HL-60/S4 treated with phorbol 12-myristate 13-acetate at 8.2 ng/mL for 4 days and 3 days (cell line): ENCODE data around the gene KRT3.

Source experiments
- in situ Hi-C: fragments of 300-500 bp; cut with MboI; formaldehyde crosslinking; loops from 2 replicates; pipeline ENCODE4 v1.15.0; 2022; ENCODE audit warnings: low sequenced_read_pairs

The KRT3 gene

DNA sequence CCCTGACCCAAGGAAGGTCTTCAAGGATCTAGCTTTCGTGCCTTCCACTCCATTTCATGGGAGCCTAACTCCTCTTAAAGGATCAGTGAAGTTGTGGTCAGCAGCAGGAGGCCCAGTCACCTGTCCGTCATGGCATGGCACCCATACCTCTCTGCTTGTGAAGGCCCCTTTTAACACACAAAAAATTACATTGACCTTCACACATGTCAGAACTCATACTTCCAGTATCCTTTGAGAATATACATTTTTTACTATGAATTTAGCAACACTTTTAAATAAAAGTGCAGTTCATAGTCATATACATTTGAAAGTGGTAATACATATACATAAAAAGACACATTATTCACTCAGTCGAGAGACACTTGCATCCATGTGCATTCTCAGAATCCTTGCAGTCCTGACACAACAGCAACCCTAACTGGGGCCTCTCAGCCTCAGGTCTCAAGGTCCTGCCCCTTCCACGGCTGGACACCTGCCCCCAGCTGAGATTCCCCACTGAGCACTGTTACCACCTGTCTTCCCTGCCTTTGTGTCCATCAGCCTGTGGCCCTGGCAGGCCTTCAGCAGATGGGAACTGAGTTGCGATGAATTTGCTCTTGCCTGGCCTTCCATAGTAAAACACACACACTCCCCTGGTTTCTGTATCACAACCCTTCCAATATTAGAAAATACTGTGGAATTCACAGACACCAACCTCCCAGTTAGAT is 3.7 kb upstream of the KRT3 start:
- in situ Hi-C loops, result loop anchor here (10.0 kb wide), 1 partner anchor 65 kb away; no protein-coding TSS in a partner anchor

DNA sequence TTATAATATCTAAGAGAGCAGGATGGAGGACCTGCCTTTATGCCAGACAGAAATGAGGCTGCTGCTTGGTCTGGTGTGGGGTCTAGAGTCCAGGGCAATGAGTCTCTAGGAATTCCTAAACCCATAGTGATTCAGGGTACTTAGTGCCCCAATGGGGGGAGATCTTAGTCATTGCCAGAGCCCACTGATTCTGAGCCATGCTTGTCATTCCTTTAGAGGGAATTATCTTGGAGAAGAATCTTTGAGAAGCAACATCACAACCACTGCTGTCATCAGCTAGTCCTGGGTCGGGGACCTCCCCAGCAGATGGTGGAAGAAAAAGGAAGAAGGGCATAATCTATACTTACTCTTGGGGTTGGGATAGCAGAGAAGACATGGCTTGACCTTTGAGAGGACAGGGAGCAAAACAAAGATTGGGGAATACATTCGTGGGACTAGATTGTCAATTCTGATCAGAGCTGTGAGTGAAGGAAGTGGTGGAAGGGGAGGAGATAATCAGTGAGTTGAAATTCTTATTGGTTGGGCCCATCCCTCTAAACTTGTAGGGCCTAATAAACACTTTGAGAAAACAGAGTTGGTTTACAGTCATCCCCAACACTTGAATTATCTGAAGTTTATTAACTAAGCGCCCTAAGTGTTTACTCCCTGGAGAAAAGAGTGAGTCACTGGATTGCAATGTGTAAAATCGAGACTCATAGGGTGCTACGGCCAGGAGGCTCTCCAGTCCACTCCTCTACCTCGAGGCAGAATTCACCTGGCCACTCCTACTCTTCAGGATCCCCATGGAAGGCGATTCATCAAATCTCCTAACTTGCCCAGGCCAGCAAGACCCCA is 3.0 kb upstream of the KRT3 start:
- in situ Hi-C loops, result loop anchor here (10.0 kb wide), 1 partner anchor 66 kb away; no protein-coding TSS in a partner anchor

DNA sequence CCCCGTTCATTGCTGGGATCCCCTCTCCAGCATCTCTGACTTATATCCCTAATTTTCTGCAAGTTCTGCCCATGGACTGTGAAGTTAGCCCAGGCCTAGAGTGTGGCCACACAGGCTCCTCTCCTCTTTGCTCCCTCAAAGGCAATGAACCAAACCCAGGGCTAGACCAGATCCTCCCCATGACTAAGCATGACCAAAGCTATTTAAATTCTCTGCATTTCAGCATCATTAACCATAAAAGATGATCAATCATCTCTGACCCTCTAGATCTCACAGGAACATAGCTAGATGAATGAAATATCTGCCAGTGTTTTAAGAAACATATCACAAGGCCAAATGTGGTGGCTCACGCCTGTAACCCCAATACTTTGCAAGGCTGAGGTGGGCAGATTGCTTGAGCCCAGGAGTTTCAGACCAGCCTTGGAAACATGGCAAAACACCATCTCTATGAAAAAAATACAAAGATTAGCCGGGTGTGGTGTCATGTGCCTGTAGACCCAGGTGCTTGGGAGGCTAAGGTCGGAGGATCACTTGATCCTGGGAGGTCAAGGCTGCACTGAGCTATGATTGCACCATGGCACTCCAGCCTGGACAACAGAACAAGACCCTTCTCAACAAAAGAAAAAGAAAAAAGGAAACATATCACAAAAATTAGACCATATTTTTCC is 2.2 kb upstream of the KRT3 start:
- in situ Hi-C loops, result loop anchor here (10.0 kb wide), 1 partner anchor 67 kb away; no protein-coding TSS in a partner anchor

DNA sequence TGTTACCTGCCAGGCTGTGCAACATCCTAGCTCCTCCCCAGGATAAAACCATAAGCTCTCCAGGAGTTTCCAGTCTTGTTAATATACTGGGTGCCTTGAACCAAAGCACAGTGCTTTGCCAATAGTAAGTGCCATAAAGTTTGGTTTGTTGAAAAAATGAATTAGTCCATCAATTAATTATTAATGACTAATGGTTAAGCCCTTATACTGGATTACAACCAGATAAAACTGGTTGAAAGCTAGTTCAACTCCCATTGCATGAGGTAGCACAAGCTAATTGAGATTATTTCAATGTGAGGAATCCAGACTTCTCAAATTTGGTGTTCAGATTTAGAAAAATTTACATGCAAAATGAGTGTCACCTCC is 1.6 kb upstream of the KRT3 start:
- in situ Hi-C loops, result loop anchor here (10.0 kb wide), 1 partner anchor 67 kb away; no protein-coding TSS in a partner anchor

DNA sequence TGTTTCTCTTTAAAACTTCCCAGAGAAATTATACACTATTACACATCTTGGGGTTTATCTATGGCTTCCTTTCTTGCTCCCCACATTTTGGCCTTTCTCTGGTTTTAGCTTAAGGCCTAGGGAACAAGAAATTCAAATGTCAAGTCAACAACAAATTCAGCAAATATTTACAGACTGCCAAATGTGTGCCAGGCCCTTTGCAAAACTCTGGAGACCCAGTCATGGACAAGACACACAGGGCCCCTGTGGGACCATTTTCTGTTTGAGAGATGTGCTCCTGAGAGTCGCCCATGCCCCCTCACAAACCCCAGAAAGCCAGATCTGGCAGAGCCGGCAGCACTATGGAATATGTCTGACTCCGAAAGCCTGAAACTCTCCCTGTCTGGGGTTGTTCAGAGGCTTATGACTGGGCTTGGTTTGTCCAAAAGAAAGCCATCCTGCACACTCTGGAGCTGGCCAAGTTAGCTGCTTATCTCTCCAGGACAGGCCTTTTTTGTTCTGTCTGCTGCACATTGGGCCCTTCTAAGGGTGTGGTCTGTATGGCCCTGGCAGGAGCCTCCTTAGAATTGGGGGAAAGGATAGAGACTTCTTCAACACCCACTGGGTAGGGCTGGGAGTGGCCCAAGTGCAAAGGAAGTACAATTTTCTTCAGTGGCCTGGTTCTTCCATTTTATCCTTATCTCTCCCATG is 1.1 kb upstream of the KRT3 start:
- in situ Hi-C loops, result loop anchor here (10.0 kb wide), 1 partner anchor 68 kb away; no protein-coding TSS in a partner anchor

DNA sequence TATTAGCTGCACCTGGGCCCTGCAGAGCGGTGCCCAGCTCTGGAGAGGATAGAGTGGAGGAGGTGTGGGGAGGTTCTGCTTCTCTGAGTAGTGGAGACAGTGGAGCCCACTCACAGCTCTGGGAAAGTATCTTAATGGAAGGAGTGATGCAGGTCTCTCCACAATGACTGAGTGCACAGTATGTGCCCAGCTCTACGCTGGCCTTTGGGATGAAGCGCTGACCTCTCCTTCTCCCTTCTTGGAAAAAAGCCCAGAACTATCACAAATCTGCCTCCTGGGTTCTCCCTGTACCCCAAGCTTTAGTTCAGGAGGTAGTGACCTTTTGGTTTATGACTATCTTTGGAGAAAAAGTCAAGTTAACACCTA is 495 bp upstream of the KRT3 start:
- in situ Hi-C loops, result loop anchor here (10.0 kb wide), 1 partner anchor 68 kb away; no protein-coding TSS in a partner anchor

DNA sequence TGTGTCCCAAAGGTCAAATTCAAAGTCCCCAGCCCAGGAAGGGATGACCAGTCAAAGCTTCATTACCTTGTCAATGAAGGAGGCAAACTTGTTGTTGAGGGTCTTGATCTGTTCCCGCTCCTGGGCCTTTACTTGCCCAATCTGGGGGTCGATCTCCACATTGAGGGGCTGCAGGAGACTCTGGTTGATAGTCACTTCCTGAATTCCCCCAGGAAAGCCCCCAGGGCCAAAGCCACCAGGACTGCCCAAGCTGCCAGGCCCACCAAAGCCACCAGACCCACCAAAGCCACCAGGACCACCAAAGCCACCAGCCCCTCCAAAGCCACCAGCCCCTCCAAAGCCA is 614 bp downstream of the KRT3 start:
- in situ Hi-C loops, result loop anchor here (10.0 kb wide), 1 partner anchor 69 kb away; no protein-coding TSS in a partner anchor

DNA sequence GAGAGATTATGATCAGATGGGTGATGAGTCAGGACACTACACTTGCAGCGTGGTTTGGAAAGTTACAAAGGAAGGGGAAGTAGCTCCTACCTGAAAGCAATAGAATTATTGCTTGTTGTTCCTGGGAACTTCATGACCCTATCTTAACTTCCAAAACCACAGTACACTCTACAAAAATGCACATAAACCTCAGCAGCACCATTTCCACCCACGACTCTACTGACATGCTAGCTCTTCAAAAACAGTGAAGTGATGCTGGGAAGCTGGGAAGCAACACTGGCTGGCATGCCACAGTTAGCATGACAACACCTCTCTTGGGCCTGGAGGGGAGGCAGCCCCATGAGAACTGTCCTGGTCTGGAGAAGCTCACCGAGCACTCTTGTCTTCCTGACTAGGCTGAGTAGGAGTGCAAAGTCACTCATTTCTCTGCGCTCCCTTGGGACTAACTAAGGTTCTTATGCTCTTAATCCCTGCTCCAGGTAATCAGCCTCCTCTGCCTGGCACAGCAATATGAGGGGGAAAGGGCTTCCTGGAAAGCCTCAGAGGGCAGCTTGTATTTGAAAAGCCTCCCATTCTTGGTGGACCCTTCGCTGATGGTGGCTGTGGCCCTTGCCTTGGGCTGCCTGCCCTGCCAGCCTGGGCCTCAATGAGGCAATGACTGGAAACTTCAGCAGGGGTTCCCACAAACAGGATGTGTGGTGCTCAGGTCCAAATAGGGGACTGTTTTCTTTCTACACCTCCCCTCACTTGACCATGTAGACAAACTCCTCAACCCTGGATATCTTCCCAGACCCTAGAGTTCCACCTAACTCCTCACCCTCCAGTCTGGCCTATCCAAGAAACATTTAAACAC is 1.2 kb downstream of the KRT3 start:
- in situ Hi-C loops, result loop anchor here (10.0 kb wide), 1 partner anchor 70 kb away; no protein-coding TSS in a partner anchor

DNA sequence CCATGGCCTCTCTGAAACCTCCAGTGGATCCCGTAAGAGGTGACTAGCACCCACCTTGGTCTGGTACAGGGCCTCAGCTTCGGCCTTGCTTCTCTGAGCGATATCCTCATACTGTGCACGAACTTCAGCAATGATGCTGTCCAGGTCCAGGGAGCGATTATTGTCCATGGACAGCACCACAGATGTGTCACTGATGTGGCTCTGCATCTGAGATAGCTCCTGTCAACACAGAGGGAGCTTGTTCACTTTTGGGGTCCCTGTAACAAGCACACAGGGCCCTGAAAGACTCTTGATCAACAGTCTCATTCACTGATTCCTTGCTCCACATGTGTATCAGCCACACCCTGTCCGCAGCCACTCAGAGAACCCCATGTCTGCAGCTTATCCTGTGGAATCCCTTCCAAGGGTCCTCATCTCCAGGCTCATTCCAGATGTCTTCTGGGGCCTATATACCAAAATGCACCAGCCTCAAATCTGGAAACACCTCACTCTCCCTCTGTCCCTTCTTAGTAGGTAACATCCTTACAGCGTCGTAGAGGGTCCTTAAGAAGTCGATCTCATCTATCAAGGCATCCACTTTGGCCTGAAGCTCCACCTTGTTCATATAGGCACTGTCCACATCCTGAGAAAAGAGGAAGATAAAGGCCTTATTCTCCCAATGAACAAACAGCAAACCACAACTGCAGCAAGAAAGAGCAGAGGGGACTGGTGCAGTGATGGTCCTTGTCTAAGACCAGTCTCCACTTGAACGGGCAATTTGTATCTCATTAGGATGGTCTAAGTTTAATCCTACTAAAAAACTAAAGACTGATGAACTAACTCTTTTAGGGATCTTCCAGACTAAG is 3.5 kb downstream of the KRT3 start:
- in situ Hi-C loops, result loop anchor here (10.0 kb wide), 1 partner anchor 72 kb away; no protein-coding TSS in a partner anchor

DNA sequence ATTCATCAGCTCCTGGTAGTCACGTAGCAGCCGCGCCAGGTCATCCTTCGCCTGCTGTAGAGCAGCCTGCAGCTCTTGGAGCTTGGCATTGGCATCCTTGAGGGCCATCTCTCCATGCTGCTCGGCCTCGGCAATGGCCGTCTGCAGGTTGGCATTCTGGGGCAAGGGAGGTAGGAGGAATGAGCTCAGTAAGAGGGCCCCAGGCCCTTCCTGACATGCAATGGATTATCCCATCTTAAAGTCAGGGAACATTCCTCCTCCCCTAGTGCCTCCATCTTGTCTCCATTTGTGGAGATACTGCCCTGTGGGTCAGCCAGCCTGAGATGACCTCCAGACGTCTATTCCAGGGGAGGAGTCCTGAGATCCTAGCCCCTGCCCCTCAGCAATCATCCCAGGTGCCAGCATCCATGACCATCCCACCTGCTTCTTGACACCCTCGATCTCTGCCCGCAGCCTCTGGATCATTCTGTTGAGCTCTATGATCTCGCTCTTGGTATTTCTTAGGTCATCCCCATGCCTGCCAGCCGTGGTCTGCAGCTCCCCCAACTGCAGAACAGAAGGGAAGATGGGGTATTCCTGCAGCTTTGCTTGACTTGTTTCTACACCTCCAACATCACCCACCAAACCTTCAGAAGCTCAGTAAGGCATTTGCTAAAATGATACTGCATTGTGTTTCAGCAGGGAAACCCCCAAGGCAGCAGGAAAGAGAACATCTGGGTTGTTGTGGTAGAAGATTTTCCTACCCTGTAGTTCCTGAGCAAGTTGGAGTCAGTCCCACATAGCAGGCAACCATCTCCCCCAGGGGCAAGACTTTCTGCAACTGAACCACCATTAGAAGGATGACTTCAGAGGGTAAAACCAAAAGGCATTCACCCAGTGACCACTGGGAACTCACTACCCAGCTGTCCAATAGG is 4.4 kb downstream of the KRT3 start:
- in situ Hi-C loops, result loop anchor here (10.0 kb wide), 1 partner anchor 73 kb away; no protein-coding TSS in a partner anchor

DNA sequence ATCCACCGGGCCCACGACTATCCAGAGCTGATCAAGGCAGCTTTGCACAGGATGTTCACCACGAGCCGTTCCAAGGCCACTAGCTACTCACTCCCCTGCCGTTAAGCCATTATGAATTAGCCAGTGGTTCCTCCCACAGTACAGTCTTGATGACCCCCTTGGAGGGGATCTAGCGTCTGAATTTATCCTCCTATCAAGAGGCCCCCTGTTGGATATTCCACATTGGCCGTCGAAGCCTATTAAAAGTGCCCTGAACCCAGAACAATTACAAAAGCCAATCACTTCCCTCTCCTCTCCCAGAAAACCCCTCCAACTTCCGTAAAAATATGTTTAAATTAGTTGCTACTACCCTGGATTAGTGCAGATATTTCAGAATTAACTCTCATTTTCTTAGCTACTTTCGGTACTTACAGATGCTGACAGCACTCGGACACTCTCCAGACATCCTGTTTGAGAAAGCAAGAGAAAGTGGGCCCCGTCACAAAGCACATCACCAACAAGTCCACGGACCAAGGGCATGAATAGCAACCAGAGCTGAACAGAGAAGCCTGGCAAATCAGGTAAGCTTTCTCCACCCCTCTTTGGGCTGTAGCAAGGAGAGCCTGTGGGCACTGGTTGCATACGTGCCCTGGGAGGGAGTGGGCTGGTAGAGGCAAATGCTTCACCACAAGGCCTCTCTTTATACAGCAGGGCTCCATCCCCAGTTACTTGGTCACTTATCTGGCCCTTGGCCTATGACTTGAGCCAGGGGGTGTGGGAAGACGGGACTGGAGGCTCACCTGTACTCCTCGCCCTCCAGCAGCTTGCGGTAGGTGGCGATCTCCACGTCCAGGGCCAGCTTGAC is 5.3 kb downstream of the KRT3 start:
- in situ Hi-C loops, result loop anchor here (10.0 kb wide), 1 partner anchor 74 kb away; no protein-coding TSS in a partner anchor

DNA sequence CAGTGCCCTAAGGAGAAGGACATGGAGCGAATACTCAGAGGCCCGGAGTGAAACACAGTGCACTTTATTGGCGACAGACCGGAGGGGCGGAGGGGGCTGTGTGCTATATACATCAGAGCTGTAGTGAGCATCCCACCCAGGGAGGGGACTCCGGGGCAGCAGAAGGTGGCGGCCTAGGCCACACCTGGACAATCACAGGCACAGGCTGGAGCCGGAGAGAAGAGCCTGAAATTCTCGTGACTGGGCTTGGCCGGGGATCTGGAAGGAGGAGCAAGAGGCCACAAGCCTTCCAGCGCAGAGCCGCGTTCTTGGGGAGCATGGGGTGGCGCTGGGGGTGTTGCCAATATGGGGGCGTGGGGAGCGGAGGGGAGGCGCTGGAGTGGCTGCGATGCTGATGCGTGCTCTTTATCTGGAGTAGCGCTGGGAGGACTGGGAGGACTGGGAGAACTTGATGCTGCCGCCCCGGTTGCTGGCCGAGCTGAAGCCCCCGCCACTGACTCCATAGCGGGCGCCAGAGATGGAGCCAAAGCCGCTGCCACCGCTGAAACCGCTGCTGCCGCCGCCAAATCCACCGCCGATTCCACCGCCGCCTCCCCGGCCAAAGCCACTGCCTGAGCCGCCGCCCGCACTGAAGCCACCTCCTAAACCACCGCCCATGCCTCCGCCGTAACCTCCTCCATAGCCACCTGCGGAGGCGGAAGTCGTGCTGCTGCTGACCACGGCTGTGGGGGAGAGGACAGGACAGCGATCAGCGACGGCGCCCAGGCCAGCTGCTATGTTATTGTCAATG is 6.1 kb downstream of the KRT3 start:
- in situ Hi-C loops, result loop anchor here (10.0 kb wide), 1 partner anchor 75 kb away; no protein-coding TSS in a partner anchor

DNA sequence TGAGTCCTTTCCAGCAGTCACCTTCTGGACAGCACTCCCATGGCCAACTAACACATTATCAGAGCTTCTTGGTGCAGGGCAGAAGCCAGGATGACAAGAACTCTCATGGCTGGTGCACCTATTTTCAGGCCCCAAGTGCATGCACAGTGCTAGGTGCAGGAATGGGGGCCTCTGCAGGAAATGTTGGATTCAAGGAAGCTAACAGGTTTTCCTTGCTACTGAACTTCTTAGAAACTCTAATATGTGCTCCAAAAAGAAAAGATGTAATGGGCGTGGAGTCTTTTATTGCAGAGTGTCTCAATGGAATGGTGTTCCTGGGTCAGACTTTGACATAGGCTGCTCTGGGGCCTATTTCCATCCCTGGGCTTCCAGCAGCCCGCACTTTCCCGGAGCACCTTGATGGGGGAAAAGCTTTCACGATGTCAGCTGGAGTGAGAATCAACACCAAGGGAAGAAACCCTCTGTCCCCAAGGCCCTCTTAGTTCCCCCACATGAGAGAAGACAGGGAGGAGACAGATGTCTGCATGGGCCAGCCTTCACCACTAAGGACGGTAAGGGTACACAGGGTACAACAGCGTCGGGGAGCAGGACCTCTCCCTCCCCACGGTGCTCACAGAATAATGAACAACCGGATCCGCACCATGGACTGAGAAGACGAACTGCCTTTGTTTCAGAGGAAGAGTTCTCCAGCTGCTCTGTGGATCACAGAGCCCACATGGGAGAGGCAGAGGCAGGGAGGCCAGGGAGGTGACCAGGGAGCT is 6.9 kb downstream of the KRT3 start:
- in situ Hi-C loops, result no loop called here

DNA sequence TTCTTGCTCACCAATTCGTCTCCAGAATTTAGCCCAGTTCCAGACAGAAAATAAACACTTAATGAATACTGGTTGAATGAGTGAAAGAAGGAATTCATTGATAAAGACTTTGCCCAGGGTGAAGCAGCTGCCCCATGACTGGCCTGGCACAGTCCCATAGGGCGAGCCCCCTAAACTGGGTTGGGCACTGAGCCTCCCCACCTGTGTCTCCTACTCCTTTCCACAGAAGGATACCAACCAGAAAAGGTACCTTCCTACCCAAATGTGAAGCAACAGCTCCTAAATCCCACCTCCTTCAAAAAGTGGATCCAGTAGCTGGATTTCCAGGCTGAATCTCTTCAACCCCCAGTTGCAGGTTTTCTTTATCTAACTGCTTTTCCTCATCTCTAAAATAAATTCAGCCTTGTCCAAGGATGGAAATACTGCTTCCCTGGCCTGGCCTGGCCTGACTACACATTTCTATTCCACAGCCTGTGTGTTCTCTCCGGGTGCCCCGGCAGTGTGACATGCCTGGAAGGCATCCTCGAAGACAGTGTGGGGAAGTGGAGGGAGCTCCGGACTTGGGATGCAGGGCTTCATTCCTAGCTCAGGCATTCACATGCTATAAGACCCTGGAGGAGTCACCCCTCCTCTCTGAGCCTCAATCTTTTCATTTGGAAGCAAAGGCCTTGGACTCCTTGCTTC is 7.6 kb downstream of the KRT3 start:
- in situ Hi-C loops, result no loop called here
